Right lung (tissue), 5 donors: ENCODE data around the gene SRSF2. TPM values are rescaled to one million over a fixed set of nuclear protein-coding genes. Genes with fewer than 3 reads are reported as not detected.
"Not testable (repeated sequence)": the region's sequence is repeated elsewhere in the genome, so short reads cannot be mapped to it uniquely, and the experiment has no call there.

Experiments
- DNase-seq, 2 donors: peaks; one replicate each; pipeline ENCODE4 v3.0.0-alpha.2; 2013
- polyA plus RNA-seq, 5 donors: library from polyadenylated mRNA; unstranded; fragments of 120-200 nt; gene quantifications; one replicate each; pipeline versions ENCODE4 v1.2.1 to v1.2.3, GENCODE V29; 2013; ENCODE audit warnings: inconsistent platforms in 1 of 5, low replicate concordance in 1 of 5; ENCODE audit not compliant: insufficient read length in 5 of 5, insufficient read depth in 1 of 5

Gene SRSF2
- polyA plus RNA-seq, 5 donors, result 344 to 442 (median 352) TPM

DNA sequence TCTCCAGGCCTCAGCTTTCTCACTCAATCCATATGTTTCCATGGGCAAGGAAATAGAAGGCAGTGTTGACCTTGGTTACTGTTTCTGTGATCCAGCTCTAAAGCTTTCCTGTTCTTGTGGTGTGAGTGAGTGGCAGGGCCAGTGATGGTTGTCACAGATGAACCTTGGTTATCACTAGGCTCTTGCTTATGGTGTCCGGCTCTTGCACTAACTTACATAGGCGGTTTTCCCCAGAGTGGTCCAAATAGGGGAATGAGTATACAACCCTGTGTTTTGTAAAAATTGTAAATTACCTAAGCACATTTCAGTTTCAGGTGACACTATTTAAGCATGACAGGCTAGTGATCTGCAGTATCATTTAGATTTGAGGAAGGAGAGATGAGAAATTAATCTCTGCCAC lies 7.6 kb upstream of the SRSF2 start:
- DNase-seq, result no peak

GRCh38 chr17:76742958-76743357 lies 5.8 kb upstream of the SRSF2 start:
- no peak for DNase-seq

DNA sequence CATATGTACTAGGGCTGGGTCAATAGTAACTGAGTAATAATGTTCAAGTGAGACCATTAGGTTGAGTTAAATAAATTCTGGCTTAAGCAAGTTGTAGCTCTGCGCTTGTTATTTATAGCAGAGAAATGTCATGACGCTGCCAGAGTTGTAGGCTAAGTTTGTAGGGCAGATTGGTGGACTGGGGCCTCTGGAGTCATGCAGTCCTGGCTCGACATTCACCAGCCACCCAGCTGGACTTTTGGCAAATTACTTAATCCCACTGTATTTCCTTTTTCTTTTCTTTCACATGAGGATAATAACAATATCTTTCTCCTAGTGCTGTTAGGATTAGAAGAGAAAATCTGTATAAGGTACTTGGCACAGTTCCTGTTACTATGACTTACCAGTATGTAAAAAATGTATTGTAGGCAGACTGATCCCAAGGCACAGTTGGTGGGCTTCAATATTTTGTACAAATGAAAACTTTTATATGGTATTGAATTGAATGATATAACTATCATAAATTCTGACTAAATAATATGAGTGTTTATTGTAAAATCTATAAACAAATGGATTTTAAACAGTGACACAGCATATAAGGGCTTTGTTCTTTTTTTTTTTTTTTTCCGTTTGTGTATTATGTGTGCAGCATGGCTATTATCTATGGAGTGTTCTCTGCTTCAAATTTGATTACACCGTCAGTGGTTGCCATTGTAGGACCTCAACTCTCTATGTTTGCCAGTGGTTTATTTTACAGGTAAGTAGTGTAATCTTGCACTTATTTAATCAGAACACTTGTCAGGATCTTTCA lies 3.4 kb upstream of the SRSF2 start:
- no peak for DNase-seq

DNA sequence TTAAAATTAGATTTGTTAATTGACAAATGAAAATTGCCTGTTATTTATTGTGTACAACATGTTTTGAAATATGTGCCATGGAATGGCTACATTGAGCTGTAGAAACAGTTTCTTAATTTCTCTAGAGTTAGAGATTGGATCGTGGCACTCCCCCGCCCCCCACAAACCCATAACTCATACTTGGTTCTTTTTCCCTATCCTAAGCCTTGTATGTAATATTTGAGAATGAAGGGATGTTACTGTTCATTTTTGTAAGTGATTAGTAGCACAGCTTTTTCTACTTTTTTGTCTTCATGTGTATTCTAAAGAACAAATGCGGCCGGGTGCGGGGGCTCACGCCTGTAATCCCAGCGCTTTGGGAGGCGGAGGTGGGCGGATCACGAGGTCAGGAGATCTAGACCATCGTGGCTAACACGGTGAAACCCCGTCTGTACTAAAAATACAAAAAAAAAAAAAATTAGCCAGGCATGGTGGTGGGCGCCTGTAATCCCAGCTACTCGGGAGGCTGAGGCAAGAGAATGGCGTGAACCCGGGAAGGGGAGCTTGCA lies 2.5 kb upstream of the SRSF2 start:
- not testable (repeated sequence) for DNase-seq

DNA sequence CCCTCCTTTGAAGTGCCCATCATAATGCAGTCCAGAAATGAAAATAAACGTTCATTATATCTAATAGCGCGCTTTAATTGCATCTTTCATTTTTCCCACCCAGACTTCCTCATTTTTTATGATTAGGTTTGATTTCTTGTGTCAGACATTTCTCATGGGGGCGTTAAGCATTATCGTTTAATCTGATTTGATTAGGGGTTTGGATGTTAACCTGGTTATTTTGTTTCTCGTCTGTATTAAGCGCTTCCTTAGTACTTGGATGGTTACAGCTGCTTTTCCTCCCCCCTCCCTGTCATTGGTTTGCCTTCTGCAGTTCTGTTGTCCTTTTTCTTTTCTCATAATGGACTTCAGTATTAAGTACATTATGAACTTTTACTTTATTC lies 1.3 kb upstream of the SRSF2 start:
- no peak for DNase-seq

- peak; percentile 98 for DNase-seq
Observed at GRCh38 chr17:76737676-76738467, 741 bp upstream of the SRSF2 start, which contains the start of gene MFSD11. Gene MFSD11, plus strand, starts transcription at chr17:76738119. Its CDS starts 234 bp downstream, at chr17:76738353.

DNA sequence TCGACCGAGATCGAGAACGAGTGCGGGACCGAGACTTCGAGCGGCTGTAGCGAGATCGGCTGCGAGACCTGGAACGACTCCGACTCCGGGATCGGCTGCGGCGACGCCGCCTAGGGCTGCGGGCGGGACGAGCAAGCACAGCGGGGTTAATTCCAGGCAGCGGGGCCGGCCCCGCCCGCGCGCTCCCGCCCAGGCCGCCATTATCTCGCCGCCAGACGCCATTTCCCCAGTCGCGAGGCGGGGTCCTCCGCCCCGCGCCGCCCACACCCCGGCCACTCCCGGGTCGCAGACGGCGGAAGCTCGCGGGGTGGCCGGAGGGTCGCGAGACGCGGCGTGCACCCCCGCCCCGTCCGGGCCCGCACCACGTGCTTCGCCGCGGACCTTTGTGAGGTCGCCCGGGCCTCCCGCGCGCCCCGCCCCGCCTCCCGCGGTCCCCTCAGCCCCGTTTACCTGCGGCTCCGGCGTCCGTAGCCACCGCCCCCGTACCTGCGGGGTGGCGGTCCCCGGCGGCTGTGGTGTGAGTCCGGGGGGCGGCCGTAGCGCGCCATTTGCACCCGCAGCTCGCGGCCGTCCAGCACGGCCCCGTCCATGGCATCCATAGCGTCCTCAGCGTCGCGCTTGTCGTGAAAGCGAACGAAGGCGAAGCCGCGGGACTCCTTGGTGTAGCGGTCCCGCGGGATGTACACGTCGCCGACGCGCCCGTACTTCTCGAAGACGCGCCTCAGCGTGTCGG lies 616 bp downstream of the SRSF2 start:
- DNase-seq, result peak; percentile 62 to 71

DNA sequence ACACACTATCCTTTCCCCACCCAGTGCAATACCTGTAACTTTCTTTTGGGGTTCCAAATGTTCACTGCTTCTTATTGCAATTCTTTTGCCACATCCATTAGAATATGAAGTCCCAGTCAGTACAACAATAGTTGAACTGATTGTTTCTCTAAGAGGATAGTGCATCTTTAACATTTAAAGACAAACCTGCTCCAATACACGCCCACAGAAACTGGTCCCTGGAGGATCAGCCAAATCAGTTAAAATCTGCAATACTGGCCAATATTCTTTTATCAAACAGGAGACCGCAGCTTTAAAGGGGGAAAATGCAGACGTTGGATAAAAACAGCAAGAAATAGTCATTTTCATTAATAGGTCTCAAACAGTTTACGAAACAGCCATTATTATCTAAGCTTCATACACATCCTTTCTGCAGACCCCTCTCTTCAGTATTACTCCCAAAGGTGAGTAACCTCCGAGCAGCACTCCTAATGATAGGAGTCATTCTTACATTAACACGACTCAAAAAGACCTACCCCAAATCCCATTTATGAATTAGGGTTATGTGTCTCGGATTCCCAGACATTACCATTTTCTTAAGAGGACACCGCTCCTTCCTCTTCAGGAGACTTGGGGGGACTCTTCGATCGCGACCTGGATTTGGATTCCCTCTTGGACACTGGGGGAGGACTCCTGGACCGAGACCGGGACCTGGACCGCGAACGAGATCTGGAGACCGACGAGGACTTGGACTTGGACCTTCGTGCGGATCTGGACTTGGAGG lies 1.4 kb downstream of the SRSF2 start:
- no peak for DNase-seq

DNA sequence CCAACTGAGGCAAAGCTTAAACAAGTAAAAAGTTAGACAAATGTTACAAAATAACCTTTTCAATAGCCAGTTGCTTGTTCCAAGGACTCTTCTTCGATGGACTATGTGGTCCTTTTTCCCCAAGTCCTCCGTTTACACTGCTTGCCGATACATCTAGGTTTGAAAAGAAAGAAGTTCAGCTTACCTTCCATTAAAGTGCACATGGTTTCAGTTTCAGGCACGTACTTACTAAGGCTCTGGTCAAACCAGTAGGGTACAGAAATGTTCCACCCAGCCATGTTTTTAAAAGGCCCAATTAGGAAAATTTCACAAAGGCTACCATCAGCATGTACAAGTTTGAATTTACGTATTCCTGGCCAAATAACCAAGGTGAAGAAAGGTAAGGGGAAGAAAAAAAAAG lies 2.1 kb downstream of the SRSF2 start:
- no peak for DNase-seq

DNA sequence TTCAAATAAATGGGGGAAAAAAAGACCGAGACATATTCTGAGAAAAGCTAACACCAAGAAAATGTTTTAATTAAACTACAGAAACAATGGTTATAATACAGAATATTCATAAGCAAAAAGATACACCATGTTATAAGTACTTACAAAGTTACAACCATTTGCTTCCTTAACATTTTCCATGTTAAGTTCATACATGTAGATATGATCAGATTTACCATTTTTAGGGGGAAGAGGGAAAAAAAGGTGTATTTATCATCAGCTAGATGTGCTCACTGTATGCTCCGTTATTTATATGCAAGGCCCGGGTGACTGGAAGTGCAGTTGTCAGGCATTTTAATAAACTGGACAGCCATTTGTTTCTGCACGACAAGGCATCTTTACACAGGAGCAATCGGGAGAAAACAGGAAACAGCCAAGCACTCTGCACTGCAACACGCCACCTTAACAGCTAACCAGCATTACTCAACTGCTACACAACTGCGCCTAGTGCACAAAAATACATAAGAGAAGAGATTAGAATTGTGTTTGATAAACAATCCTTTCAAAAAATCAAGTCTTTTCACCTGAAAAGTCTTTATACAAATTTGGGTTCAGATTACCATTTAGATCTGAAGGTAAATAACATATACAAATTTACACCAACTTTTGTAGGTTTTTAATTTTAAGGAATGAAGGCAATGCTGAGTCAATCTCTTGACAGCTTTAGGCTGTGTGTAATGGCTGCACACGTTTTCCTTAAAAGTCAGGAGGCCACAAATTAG lies 2.9 kb downstream of the SRSF2 start:
- DNase-seq, result no peak

DNA sequence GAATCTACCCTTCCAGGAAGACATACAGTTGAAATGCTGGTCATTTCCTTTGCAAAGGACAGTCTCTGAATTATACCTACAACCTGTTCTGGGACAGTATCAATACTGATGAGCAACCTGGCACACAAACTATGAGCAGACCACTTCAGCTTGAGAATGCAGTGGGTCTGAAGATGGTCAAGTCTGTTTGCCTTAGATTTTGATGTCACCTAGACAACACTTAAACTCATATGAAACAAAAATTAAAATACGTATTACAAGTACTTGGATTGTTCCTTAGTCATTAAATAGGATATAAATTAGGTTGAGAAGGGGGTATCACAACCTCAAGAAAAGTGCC lies 3.5 kb downstream of the SRSF2 start:
- no peak for DNase-seq

GRCh38 chr17:76732734-76733617 lies 4.2 kb downstream of the SRSF2 start:
- DNase-seq, result no peak

GRCh38 chr17:76731800-76732733 lies 5.1 kb downstream of the SRSF2 start:
- not testable (repeated sequence) for DNase-seq

DNA sequence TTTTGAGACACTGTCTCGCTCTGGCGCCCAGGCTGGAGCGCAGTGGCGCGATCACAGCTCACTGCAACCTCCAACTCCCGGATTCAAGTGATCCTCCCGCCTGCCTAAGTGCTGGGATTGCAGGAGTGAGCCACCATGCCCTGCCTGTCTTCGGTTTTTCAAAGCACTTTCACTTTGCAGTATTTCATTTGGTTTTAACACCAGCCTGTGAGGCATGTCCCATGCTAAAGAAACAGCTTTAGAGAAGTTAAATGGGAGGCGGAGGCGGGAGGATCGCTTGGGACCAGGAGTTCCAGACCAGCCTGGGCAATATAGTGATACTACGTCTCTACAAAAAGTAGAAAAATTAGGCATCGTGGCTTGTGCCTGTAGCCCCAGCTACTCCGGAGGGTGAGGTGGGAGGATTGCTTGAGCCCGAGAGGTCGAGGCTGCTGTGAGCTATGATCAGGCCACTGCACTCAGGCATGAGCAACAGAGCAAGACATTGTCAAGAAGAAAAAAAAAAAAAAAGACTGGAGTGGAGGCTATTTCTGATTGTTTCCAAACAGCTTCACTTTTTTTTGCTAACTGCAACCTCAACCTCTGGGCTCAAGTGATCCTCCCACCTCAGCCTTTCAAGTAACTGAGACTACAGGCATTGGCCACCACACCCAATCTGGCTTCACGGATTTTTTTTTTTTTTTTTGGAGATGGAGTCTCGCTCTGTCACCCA lies 9.2 kb downstream of the SRSF2 start:
- DNase-seq, result no peak

DNA sequence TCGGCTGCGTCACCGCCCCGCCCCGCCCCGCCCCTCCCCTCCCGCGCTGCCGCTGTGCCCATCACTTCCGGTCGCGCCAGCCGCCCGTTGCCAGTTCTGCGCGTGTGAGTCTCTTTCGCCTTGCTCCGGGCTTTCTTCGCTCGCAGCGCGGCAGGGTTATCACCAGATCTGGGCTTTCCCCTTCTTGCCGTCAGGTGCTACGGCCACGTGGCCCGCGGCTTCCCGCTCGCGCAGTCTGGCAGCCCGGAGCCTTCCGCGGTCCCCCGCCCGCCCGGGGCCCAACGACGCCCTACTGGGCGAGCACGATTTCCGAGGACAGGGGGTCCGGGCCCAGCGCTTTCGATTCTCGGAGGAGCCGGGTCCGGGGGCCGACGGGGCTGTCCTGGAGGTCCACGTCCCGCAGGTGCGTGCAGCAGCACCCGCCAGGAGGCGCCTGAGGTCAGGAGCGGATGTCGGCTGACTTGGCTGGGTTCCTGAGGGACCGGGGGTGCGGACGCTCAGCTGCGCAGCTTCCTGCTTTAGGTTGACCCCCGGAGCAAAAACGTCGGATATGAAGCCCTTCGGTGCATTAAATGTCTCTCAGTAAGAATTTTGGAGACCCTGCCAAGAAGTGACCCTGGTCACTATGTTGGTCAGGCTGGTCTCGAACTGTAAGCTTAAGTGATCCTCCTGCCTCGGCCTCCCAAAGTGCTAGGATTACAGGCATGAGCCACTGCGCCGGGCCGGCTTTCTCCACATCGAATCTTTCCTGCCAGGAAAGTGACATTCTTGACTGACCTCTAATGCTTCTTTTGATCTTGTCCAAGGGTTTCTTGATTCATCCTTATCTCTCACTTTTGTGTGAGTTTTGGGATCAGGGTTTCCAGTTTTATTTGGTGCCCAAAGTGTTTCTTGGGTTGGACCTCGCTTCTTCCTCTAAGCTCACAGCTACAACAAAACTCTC lies 10.1 kb downstream of the SRSF2 start, which contains the start of gene METTL23:
Gene METTL23, plus strand, starts transcription at position 64 of the 943 bp plus-strand sequence. CDS start 2,872 bp downstream, outside the sequence.
- DNase-seq, result peak; percentile 75 to 84

DNA sequence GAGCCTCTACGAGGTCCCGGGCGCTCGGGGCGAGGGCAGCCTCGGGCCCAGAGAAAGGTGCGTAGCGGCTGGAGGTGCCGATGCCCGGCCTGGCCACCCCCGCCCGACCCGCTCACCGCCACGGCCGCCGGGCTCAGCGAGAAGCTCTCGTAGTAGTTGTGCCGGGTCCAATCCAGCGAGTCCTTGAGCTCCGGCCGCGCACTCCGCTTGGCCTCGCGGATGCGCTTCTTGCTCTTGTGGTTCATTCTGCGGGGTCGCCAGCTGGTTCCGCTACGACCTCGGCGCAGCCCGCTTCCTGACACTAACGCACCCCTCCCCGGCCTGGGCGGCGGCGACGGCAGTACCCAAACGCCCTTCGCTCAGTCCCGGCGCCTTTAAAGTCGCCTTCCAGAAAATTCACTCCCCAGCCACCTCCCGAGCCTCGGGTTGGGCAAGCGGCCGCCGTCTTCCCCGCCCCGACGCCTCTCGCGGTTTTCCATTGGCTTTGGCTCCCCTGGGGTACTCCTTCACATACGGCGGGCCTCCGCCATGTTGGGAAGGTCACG lies 10.8 kb downstream of the SRSF2 start, which contains the start of gene JMJD6:
Gene JMJD6, minus strand, starts transcription at position 376 of the 545 bp plus-strand sequence. Its CDS starts 131 bp downstream, at position 245.
- peak; percentile 96 to 97 for DNase-seq
